Activated CD4-positive, alpha-beta T cell treated with anti-CD3 and anti-CD28 coated beads for 48 hours (primary cell): Measurements from ENCODE around the gene PATE4.
A peak's percentile ranks its signal among the peaks of the same experiment; 100 is the strongest.

ENCODE experiments used
- DNase-seq: peaks from one replicate; pipeline ENCODE4 v3.0.0-alpha.2; 2020

Gene PATE4

DNA sequence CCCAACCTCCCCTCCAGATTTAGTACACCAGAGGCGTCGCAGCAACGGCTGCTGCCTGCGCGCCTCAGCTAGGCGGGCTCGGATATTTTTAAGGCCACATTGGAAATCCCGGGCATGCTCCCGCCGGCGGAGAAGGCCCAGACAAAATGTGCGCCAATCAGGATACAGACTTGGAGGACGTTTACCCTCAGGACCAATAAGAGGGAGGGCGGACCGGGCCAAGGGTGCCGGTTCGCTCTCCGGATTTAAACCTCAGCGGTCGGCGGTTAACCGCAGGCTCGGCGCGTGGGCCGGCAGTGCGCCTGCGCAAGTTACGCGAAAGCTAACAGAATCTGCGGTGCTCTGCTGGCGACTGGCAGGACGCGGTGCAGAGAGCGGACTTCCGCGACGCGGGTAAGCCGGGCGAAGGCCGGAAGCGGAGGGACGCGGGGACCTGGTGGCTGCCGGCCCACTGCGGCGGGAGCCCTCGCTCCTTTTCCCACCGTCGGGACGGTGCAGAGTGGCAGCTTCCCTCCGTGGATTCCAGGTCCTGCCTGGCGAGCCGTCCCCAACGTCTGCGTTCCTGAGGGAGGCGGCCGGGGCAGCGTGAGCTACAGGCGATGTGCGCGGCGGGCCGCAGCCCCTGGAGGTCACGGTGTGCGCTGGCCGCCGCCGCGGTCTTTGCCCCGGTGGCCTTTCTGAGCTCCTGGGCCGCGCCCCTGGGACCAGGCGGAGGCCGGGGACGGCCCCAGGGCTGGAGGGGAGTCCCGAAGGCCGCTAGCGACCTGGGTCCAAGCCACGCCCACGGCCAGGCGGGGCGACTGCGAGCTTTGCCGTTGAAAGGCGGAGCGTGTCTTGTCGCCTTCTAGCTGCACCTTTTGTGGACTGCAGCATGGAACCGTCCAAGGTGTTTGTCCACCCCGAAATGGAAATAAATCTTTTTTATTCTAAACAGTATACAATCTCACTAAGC lies 54.5 kb downstream of the PATE4 start, which contains the start of gene HYLS1:
Gene HYLS1 (plus strand): TSS at position 296 of the 952 bp plus-strand sequence. CDS start 11,701 bp downstream, outside the sequence.
- peak; percentile 97 for DNase-seq
